ENCODE data around the gene FAU. TPM values are rescaled to one million over a fixed set of nuclear protein-coding genes. Genes with fewer than 3 reads are reported as not detected.

Gene FAU
- total and polyA plus RNA-seq, 7 donors = 465 to 798 (median 639) TPM

- ATAC-seq (no peak), DNase-seq (no peak)
- 74 to 81% (median 78%) methylated on average over 4 of the region's 4 CpGs for WGBS, 3 donors
- Histone ChIP-seq H3K27ac (no peak overlapping the region), H3K4me1 (peaks cover 18% of the 10 kb centered on the region), H3K4me3 (no peak overlapping the region), H3K36me3 (ENCODE audit: insufficient read depth in 1 of 2, low read depth in 1 of 2) (peaks cover 0 to 38% of the 10 kb centered on the region in 2 donors), H3K27me3 (ENCODE audit: insufficient read depth in 3 of 3, low read length in 2 of 3) (no peaks in the 10 kb centered on the region), H3K9me3 (no peaks in the 10 kb centered on the region)
- intact Hi-C loops (cut with DNase I) = no loop called here
- no peak for TF ChIP-seq CTCF (IDR thresholded peaks at IDR 0.05)
These were observed 17.3 kb downstream of the FAU start for GRCh38 chr11:65104628-65105027.

- Histone ChIP-seq H3K4me3 (no peak overlapping the region), H3K4me1 (peaks cover 26% of the 10 kb centered on the region), H3K27ac (no peak overlapping the region), H3K9me3 (no peaks in the 10 kb centered on the region), H3K36me3 (ENCODE audit: insufficient read depth in 1 of 2, low read depth in 1 of 2) (peaks cover 0 to 32% of the 10 kb centered on the region in 2 donors), H3K27me3 (ENCODE audit: insufficient read depth in 3 of 3, low read length in 2 of 3) (no peaks in the 10 kb centered on the region)
- TF ChIP-seq CTCF (IDR thresholded peaks at IDR 0.05) = no peak
- intact Hi-C loops (cut with DNase I) = no loop called here
- ATAC-seq (no peak), DNase-seq (no peak)
These were observed 18.5 kb downstream of the FAU start for GRCh38 chr11:65103476-65103875.

- Histone ChIP-seq H3K36me3 (ENCODE audit: insufficient read depth in 1 of 2, low read depth in 1 of 2) (peaks cover 0 to 33% of the 10 kb centered on the region in 2 donors), H3K4me3 (peak overlapping the region; percentile 17), H3K27me3 (ENCODE audit: insufficient read depth in 3 of 3, low read length in 2 of 3) (no peaks in the 10 kb centered on the region), H3K9me3 (no peaks in the 10 kb centered on the region), H3K27ac (peak overlapping the region; percentile 51), H3K4me1 (peaks cover 33% of the 10 kb centered on the region)
- peak; percentile 26 to 54 (median 48) for ATAC-seq
- DNase-seq = no peak
- no peak for TF ChIP-seq CTCF (IDR thresholded peaks at IDR 0.05)
- 65 to 75% (median 72%) methylated on average over 8 of the region's 8 CpGs for WGBS, 3 donors
- intact Hi-C loops (cut with DNase I) = no loop called here
These were observed 19.5 kb downstream of the FAU start for GRCh38 chr11:65102142-65103095.

GRCh38 chr11:65100674-65101350 lies 21.1 kb downstream of the FAU start:
- H3K36me3 ChIP-seq (ENCODE audit: insufficient read depth in 1 of 2, low read depth in 1 of 2) = peaks cover 0 to 30% of the 10 kb centered on the region in 2 donors
- no peaks in the 10 kb centered on the region for H3K9me3 ChIP-seq
- intact Hi-C loops (cut with DNase I) = no loop called here
- H3K4me3 ChIP-seq = no peak overlapping the region
- no peak for TF ChIP-seq CTCF (IDR thresholded peaks at IDR 0.05)
- no peak overlapping the region for H3K27ac ChIP-seq
- no peaks in the 10 kb centered on the region for H3K27me3 ChIP-seq (ENCODE audit: insufficient read depth in 3 of 3, low read length in 2 of 3)
- ATAC-seq = no peak
- no peak for DNase-seq
- WGBS, 3 donors = 73 to 85% (median 77%) methylated on average over 6 of the region's 6 CpGs
- peaks cover 41% of the 10 kb centered on the region for H3K4me1 ChIP-seq

All from psoas muscle (tissue), 8 donors.